Esophagus squamous epithelium (tissue), 5 donors: ENCODE measurements around the gene MAN1C1. TPM values are rescaled to one million over a fixed set of nuclear protein-coding genes. Genes with fewer than 3 reads are reported as not detected.

Experiments used
- DNase-seq: peaks from one replicate; lab custom pipeline; 2025; lab: John Stamatoyannopoulos, UW
- H3K27ac ChIP-seq, 4 donors: fragments of 200-600 bp; sonication (generic); one replicate each; pipeline ENCODE4 v1.5.1; 2016 to 2019; ENCODE audit warnings: mild to moderate bottlenecking in 1 of 4
- H3K27me3 ChIP-seq, 4 donors: fragments of 200-600 bp; sonication (generic); 1 replicate in 3 of 4; 2 replicates in 1 of 4; pipeline versions ENCODE4 v1.5.1 to v1.6.0; 2017 to 2021; ENCODE audit warnings: antibody characterized with exemption in 1 of 4
- H3K36me3 ChIP-seq, 3 donors: fragments of 200-600 bp; sonication (generic); one replicate each; pipeline ENCODE4 v1.5.1; 2016 to 2019
- H3K4me1 ChIP-seq, 3 donors: fragments of 200-600 bp; sonication (generic); one replicate each; pipeline ENCODE4 v1.5.1; 2017 to 2019
- H3K4me3 ChIP-seq, 4 donors: fragments of 200-600 bp; sonication (generic); 1 replicate in 3 of 4; 2 replicates in 1 of 4; pipeline ENCODE4 v1.5.1; 2016 to 2019; ENCODE audit warnings: mild to moderate bottlenecking in 2 of 4, moderate library complexity in 1 of 4
- H3K9me3 ChIP-seq, 3 donors: fragments of 200-600 bp; sonication (generic); one replicate each; pipeline ENCODE4 v1.5.1; 2016 to 2019
- POLR2A ChIP-seq, 4 donors: fragments of 450-650 bp; IDR thresholded peaks; one replicate each; pipeline ENCODE4 v1.6.1; 2017; ENCODE audit warnings: antibody characterized with exemption in 4 of 4, mild to moderate bottlenecking in 4 of 4, moderate library complexity in 3 of 4
- WGBS, 2 donors: methylation state at CpG; one replicate each; pipeline ENCODE4 v1.1.5; 2018; 5-methylcytosine and 5-hydroxymethylcytosine counted together
- intact Hi-C: fragments of 100-400 bp; cut with DNase I; formaldehyde crosslinking; loops from one replicate; pipeline ENCODE4 v1.15.0; 2022
- total RNA-seq, 4 donors: library from RNA; depleted of rRNA; stranded (reverse); fragments of >200 nt; gene quantifications; one replicate each; pipeline ENCODE4 v1.1.0, GENCODE V29; 2016
- TF ChIP-seq, protein P1 (sequence below), 6 experiments: fragments of 450-650 bp in 4 of 6; fragments of 200-600 bp in 2 of 6; sonication (generic) in 2 of 6; IDR thresholded peaks; one replicate each; pipeline ENCODE4 v1.5.1; 2016 to 2019; ENCODE audit warnings: antibody characterized with exemption in 6 of 6, mild to moderate bottlenecking in 4 of 6, moderate library complexity in 4 of 6
- donor health status: DM: yes; HTN: yes; CAD: no.

MAN1C1 gene
- total RNA-seq, 4 donors from 2014 or later: 0.91 to 7.4 (median 3.8) TPM

- Histone ChIP-seq H3K9me3 (no peaks in the 10 kb centered on the region), H3K4me3 (no peak overlapping the region), H3K27ac (no peak overlapping the region), H3K4me1 (peaks cover 0 to 16% (median 0%) of the 10 kb centered on the region in 3 donors), H3K36me3 (peaks cover 24 to 87% (median 48%) of the 10 kb centered on the region in 3 donors), H3K27me3 (no peaks in the 10 kb centered on the region)
- DNase-seq: no peak
- intact Hi-C loops: loop anchor here (10.0 kb wide), 1 partner anchor 166 kb away; the partner anchor contains the start of gene PAFAH2
- no peak for TF ChIP-seq POLR2A (IDR thresholded peaks at IDR 0.05)
- TF ChIP-seq, protein P1, sequence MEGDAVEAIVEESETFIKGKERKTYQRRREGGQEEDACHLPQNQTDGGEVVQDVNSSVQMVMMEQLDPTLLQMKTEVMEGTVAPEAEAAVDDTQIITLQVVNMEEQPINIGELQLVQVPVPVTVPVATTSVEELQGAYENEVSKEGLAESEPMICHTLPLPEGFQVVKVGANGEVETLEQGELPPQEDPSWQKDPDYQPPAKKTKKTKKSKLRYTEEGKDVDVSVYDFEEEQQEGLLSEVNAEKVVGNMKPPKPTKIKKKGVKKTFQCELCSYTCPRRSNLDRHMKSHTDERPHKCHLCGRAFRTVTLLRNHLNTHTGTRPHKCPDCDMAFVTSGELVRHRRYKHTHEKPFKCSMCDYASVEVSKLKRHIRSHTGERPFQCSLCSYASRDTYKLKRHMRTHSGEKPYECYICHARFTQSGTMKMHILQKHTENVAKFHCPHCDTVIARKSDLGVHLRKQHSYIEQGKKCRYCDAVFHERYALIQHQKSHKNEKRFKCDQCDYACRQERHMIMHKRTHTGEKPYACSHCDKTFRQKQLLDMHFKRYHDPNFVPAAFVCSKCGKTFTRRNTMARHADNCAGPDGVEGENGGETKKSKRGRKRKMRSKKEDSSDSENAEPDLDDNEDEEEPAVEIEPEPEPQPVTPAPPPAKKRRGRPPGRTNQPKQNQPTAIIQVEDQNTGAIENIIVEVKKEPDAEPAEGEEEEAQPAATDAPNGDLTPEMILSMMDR (IDR thresholded peaks at IDR 0.05): no peak
- 60 to 67% methylated on average over 3 of the region's 3 CpGs for WGBS, 2 donors
These were observed 211.9 kb downstream of the MAN1C1 start for GRCh38 chr1:25828491-25828890.

DNA sequence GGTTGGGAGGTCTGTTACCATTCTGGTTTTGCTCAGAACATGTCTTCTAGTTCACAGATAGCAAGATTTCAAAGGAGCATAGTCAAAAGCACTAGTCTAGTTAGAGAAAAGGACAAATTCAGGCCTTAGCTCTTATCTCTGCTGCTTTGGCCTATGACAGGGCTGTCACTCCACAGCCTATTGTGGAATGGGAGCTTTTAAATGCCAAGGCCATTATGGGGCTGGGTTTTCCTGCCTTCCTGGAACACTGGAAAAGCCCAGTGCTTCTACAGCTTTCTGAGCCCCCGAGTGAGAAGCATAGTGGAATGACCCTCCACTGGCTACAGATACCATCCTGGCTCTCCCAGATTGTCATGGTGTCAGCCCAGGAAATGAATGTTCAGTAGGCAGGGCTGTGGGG lies 212.5 kb downstream of the MAN1C1 start:
- H3K4me3 ChIP-seq: no peak overlapping the region
- H3K27me3 ChIP-seq: no peaks in the 10 kb centered on the region
- TF ChIP-seq, protein P1 (IDR thresholded peaks at IDR 0.05): no peak
- TF ChIP-seq POLR2A (IDR thresholded peaks at IDR 0.05): no peak
- no peak overlapping the region for H3K27ac ChIP-seq
- H3K9me3 ChIP-seq: no peaks in the 10 kb centered on the region
- H3K4me1 ChIP-seq: peaks cover 0 to 15% (median 0%) of the 10 kb centered on the region in 3 donors
- peaks cover 24 to 91% (median 53%) of the 10 kb centered on the region in 3 donors for H3K36me3 ChIP-seq
- no peak for DNase-seq
- WGBS, 2 donors: 57 to 80% methylated on average over 1 of the region's 1 CpG
- intact Hi-C loops: loop anchor here (10.0 kb wide), 1 partner anchor 166 kb away; the partner anchor contains the start of gene PAFAH2

DNA sequence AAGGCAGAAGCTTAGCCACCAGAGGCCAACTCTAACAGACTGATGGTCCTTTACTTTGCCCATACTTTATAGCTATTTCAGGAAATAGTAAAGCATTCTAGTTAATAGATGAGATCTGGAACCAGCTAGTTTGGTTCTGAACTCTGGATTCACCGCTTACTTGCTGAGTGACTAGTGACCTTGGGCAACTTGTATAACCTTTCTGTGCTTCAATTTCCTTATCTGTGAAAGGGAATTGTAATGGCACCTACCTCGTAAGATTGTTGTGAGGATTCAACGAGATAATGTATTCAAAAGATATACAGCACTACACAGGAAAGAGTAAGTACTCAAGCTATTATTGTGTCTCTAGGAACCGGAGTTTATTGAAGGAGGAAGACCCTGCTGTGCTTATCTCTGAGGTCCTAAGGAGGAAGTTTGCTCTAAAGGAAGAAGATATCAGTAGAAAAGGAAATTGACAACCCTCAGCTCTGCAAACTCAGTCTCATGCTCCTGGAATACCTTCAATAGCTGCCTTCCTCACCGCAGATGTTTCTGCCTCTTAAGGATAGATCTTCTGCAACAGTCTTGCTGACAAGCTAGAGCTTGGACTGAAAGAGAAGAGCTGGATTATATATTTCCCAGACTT lies 215.1 kb downstream of the MAN1C1 start:
- Histone ChIP-seq H3K27ac (no peak overlapping the region), H3K4me1 (peaks cover 0 to 7% (median 0%) of the 10 kb centered on the region in 3 donors), H3K4me3 (no peak overlapping the region), H3K9me3 (no peaks in the 10 kb centered on the region), H3K36me3 (peaks cover 19 to 92% (median 50%) of the 10 kb centered on the region in 3 donors), H3K27me3 (no peaks in the 10 kb centered on the region)
- WGBS, 2 donors: 60 to 67% methylated on average over 4 of the region's 5 CpGs
- intact Hi-C loops: no loop called here
- TF ChIP-seq POLR2A (IDR thresholded peaks at IDR 0.05): no peak
- TF ChIP-seq, protein P1 (IDR thresholded peaks at IDR 0.05): no peak
- no peak for DNase-seq

GRCh38 chr1:25832336-25833037 lies 215.9 kb downstream of the MAN1C1 start:
- 74 to 78% methylated on average over 6 of the region's 6 CpGs for WGBS, 2 donors
- H3K9me3 ChIP-seq: no peaks in the 10 kb centered on the region
- no peak for TF ChIP-seq POLR2A (IDR thresholded peaks at IDR 0.05)
- TF ChIP-seq, protein P1 (IDR thresholded peaks at IDR 0.05): no peak
- H3K27me3 ChIP-seq: no peaks in the 10 kb centered on the region
- H3K27ac ChIP-seq: no peak overlapping the region
- no peak for DNase-seq
- intact Hi-C loops: no loop called here
- no peak overlapping the region for H3K4me3 ChIP-seq
- H3K36me3 ChIP-seq: peaks cover 15 to 84% (median 44%) of the 10 kb centered on the region in 3 donors
- H3K4me1 ChIP-seq: peaks cover 0 to 7% (median 0%) of the 10 kb centered on the region in 3 donors

DNA sequence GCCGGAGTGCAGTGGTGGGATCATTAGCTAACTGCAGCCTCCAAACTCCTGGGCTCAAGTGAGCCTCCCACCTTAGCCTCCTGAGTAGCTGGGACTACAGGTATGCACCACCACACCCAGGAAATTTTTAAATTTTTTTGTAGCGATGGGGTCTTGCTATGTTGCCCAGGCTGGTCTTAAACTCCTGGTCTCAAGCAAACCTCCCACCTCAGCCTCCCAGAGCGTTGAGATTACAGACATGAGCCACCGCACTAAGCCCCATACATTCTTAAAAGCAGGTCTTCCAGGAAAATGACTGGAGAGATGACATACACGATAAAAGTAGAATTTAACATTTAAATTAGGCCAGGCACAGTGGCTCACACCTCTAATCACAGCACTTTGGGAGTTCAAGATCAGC lies 216.6 kb downstream of the MAN1C1 start:
- DNase-seq: no peak
- WGBS, 2 donors: 89 to 92% methylated on average over 3 to 5 of the region's 5 CpGs
- intact Hi-C loops: no loop called here
- Histone ChIP-seq H3K27me3 (no peaks in the 10 kb centered on the region), H3K4me1 (peaks cover 0 to 7% (median 0%) of the 10 kb centered on the region in 3 donors), H3K36me3 (peaks cover 15 to 77% (median 39%) of the 10 kb centered on the region in 3 donors), H3K9me3 (no peaks in the 10 kb centered on the region), H3K27ac (no peak overlapping the region), H3K4me3 (no peak overlapping the region)
- TF ChIP-seq POLR2A (IDR thresholded peaks at IDR 0.05): no peak
- TF ChIP-seq, protein P1 (IDR thresholded peaks at IDR 0.05): no peak
